HepG2 (cell line): Measurements from ENCODE around the gene PTK7. TPM values are rescaled to one million over a fixed set of nuclear protein-coding genes. Genes with fewer than 3 reads are reported as not detected.

ENCODE experiments used
- CBFB ChIP-seq: sonication (generic); formaldehyde crosslinking; IDR thresholded peaks from 2 replicates; pipeline ENCODE4 v1.4.0; 2020; ENCODE audit warnings: missing genetic modification reagents
- ELK4 ChIP-seq: sonication (generic); formaldehyde crosslinking; IDR thresholded peaks from 2 replicates; pipeline ENCODE4 v1.9.0; 2021; ENCODE audit warnings: missing genetic modification reagents, borderline replicate concordance
- HNF4A ChIP-seq: sonication (generic); formaldehyde crosslinking; IDR thresholded peaks from 2 replicates; pipeline ENCODE4 v1.4.0; 2020; ENCODE audit warnings: missing genetic modification reagents
- HNF4G ChIP-seq, 2 experiments: sonication (generic) in 1 of 2; formaldehyde crosslinking in 1 of 2; IDR thresholded peaks; 2 replicates each; pipeline versions ENCODE4 v1.4.0 to v1.6.1; 2011 to 2020; ENCODE audit warnings: borderline replicate concordance in 2 of 2, low read depth in 2 of 2, mild to moderate bottlenecking in 2 of 2, low read length in 1 of 2, missing genetic modification reagents in 1 of 2, moderate library complexity in 1 of 2
- HNRNPH1 ChIP-seq: fragments of 200-400 bp; formaldehyde crosslinking; optimal IDR thresholded peaks from 2 replicates; pipeline ENCODE3; 2017; ENCODE audit warnings: mild to moderate bottlenecking, low read depth, low read length
- KLF11 ChIP-seq: IDR thresholded peaks from 2 replicates; pipeline ENCODE4 v1.6.1; 2016; ENCODE audit warnings: missing compliant biosample characterization
- SPEN ChIP-seq: sonication (generic); formaldehyde crosslinking; IDR thresholded peaks from 2 replicates; pipeline ENCODE4 v1.5.1; 2020; ENCODE audit warnings: low read depth, mild to moderate bottlenecking, missing genetic modification reagents
- SSRP1 ChIP-seq: IDR thresholded peaks from 2 replicates; pipeline ENCODE4 v1.6.1; 2016; ENCODE audit warnings: control low read depth
- TBP ChIP-seq: sonication (generic); formaldehyde crosslinking; IDR thresholded peaks from 2 replicates; pipeline ENCODE4 v1.5.0; 2020; ENCODE audit warnings: missing genetic modification reagents
- TMF1 ChIP-seq: sonication (generic); formaldehyde crosslinking; IDR thresholded peaks from 2 replicates; pipeline ENCODE4 v1.8.1; 2022; ENCODE audit warnings: low read depth, missing genetic modification reagents
- TP53 ChIP-seq: sonication (generic); formaldehyde crosslinking; conservative IDR thresholded peaks from 2 replicates; pipeline ENCODE4 v1.4.0; 2020; ENCODE audit warnings: missing genetic modification reagents
- YY1 ChIP-seq: IDR thresholded peaks from 2 replicates; pipeline ENCODE4 v1.6.1; 2011; ENCODE audit warnings: low read length, low read depth, moderate library complexity, mild to moderate bottlenecking; ENCODE audit not compliant: insufficient read depth, insufficient replicate concordance
- ZBTB7B ChIP-seq: sonication (generic); formaldehyde crosslinking; IDR thresholded peaks from 2 replicates; pipeline ENCODE4 v1.4.0; 2020; ENCODE audit warnings: missing genetic modification reagents
- ZKSCAN8 ChIP-seq: IDR thresholded peaks from 2 replicates; pipeline ENCODE4 v1.6.1; 2016; ENCODE audit warnings: borderline replicate concordance, missing genetic modification reagents, missing compliant biosample characterization
- ZNF142 ChIP-seq: sonication (generic); formaldehyde crosslinking; IDR thresholded peaks from 2 replicates; pipeline ENCODE4 v1.4.0; 2020; ENCODE audit warnings: missing genetic modification reagents
- ZNF224 ChIP-seq: sonication (generic); formaldehyde crosslinking; IDR thresholded peaks from 2 replicates; pipeline ENCODE4 v1.5.0; 2020; ENCODE audit warnings: mild to moderate bottlenecking, missing genetic modification reagents
- ZNF256 ChIP-seq: sonication (generic); formaldehyde crosslinking; conservative IDR thresholded peaks from 2 replicates; pipeline ENCODE4 v1.4.0; 2020; ENCODE audit warnings: missing genetic modification reagents
- ZNF3 ChIP-seq: IDR thresholded peaks from 2 replicates; pipeline ENCODE4 v1.7.0; 2017; ENCODE audit warnings: inconsistent platforms
- ZNF383 ChIP-seq: sonication (generic); formaldehyde crosslinking; IDR thresholded peaks from 2 replicates; pipeline ENCODE4 v1.4.0; 2020; ENCODE audit warnings: missing genetic modification reagents, mild to moderate bottlenecking, borderline replicate concordance
- ZNF550 ChIP-seq: sonication (generic); formaldehyde crosslinking; IDR thresholded peaks from 2 replicates; pipeline ENCODE4 v1.4.0; 2020; ENCODE audit warnings: mild to moderate bottlenecking, missing genetic modification reagents, borderline replicate concordance
- ZNF558 ChIP-seq: sonication (generic); formaldehyde crosslinking; IDR thresholded peaks from 2 replicates; pipeline ENCODE4 v1.9.0; 2022; ENCODE audit warnings: mild to moderate bottlenecking, missing genetic modification reagents, borderline replicate concordance
- ZNF589 ChIP-seq: sonication (generic); formaldehyde crosslinking; conservative IDR thresholded peaks from 2 replicates; pipeline ENCODE4 v1.8.0; 2022; ENCODE audit warnings: mild to moderate bottlenecking, moderate library complexity, missing genetic modification reagents
- ZNF644 ChIP-seq: IDR thresholded peaks from 2 replicates; pipeline ENCODE4 v1.6.1; 2016; ENCODE audit warnings: low read depth
- ZNF703 ChIP-seq: sonication (generic); formaldehyde crosslinking; IDR thresholded peaks from 2 replicates; pipeline ENCODE4 v1.5.1; 2020; ENCODE audit warnings: missing genetic modification reagents, mild to moderate bottlenecking, moderate library complexity, borderline replicate concordance
- polyA plus RNA-seq, 8 experiments: library from polyadenylated mRNA; depleted of rRNA in 3 of 8; stranded (reverse) in 7 of 8; unstranded in 1 of 8; fragments of >200 nt; fragmentation: Illumina TruSeq in 4 of 8; extraction: Trizol in 4 of 8; gene quantifications; 2 replicates each; pipeline versions ENCODE4 v1.2.1 to v1.2.3, GENCODE V29; 2011 to 2016; ENCODE audit warnings: low read depth in 4 of 8, missing spikeins in 1 of 8, mixed read lengths in 1 of 8; ENCODE audit not compliant: insufficient read depth in 1 of 8
- total RNA-seq, 5 experiments: library from RNA; depleted of rRNA; stranded (reverse); fragments of >200 nt; fragmentation: Illumina TruSeq; extraction: Trizol; gene quantifications; 2 replicates each; pipeline ENCODE4 v1.2.3, GENCODE V29; 2016; ENCODE audit warnings: low read depth in 1 of 5

Gene PTK7
- total and polyA plus RNA-seq, 2 of the 13 experiments (the other 11 are each of a cell fraction or from before 2014, with no cell fraction given), result 98.5 to 99.8 TPM

- no peak for TF ChIP-seq ZNF142 (CRISPR knock-in tag)
- peak; percentile 24; the same call in 1 of the 2 replicates for TF ChIP-seq SPEN (CRISPR knock-in tag)
- TF ChIP-seq ELK4 (CRISPR knock-in tag), result no peak
- no peak for TF ChIP-seq ZNF644 (CRISPR knock-in tag)
- TF ChIP-seq TMF1, result no peak
- no peak for TF ChIP-seq TP53
- no peak for TF ChIP-seq YY1
- TF ChIP-seq KLF11 (CRISPR knock-in tag), result no peak
- TF ChIP-seq TBP (CRISPR knock-in tag), result no peak
- no peak for TF ChIP-seq HNRNPH1
- TF ChIP-seq ZNF558, result no peak
- no peak for TF ChIP-seq CBFB
- TF ChIP-seq ZNF550 (CRISPR knock-in tag), result peak; percentile 81; the same call in 1 of the 2 replicates
- TF ChIP-seq ZNF703, result no peak
- no peak for TF ChIP-seq ZKSCAN8 (CRISPR knock-in tag)
- TF ChIP-seq HNF4G (IDR thresholded peaks at IDR 0.05; ENCODE audit: borderline replicate concordance, low read depth, low read length), result no peak
- peak; percentile 25; the same call in 1 of the 2 replicates for TF ChIP-seq HNF4G (CRISPR knock-in tag; IDR thresholded peaks at IDR 0.05; ENCODE audit: borderline replicate concordance, low read depth)
- no peak for TF ChIP-seq ZBTB7B
- TF ChIP-seq ZNF589 (CRISPR knock-in tag), result no peak
- 0 out of 2 replicates have a peak, but pooled peaks have one; percentile 26 for TF ChIP-seq SSRP1 (CRISPR knock-in tag)
- no peak for TF ChIP-seq ZNF256 (CRISPR knock-in tag)
- TF ChIP-seq ZNF3 (CRISPR knock-in tag), result no peak
- TF ChIP-seq HNF4A (CRISPR knock-in tag), result no peak
- no peak for TF ChIP-seq ZNF383 (CRISPR knock-in tag)
- TF ChIP-seq ZNF224 (CRISPR knock-in tag), result no peak
These were observed 96.2 kb downstream of the PTK7 start (continued) for GRCh38 chr6:43172104-43173007.
